Fibroblast of villous mesenchyme (primary cell): ENCODE data around the gene SCUBE1. TPM values are rescaled to one million over a fixed set of nuclear protein-coding genes. Genes with fewer than 3 reads are reported as not detected.

Experiments
- DNase-seq: peaks from one replicate; pipeline ENCODE4 v3.0.0-alpha.2; 2010; ENCODE audit warnings: low read depth
- H3K4me3 ChIP-seq: 2 replicates; pipeline ENCODE4 v1.5.1; 2011; ENCODE audit warnings: low read depth, mild to moderate bottlenecking, low read length
- total RNA-seq: library from RNA; depleted of rRNA; stranded (reverse); fragments of >200 nt; gene quantifications from 2 replicates; pipeline ENCODE4 v1.2.3, GENCODE V29; 2012
- TF ChIP-seq, protein P1 (sequence below): IDR thresholded peaks from 2 replicates; pipeline ENCODE4 v1.5.1; 2012; ENCODE audit warnings: low read depth, mild to moderate bottlenecking, low read length; ENCODE audit not compliant: insufficient read depth

The SCUBE1 gene
- total RNA-seq: not detected in 2 replicates

- TF ChIP-seq, protein P1, sequence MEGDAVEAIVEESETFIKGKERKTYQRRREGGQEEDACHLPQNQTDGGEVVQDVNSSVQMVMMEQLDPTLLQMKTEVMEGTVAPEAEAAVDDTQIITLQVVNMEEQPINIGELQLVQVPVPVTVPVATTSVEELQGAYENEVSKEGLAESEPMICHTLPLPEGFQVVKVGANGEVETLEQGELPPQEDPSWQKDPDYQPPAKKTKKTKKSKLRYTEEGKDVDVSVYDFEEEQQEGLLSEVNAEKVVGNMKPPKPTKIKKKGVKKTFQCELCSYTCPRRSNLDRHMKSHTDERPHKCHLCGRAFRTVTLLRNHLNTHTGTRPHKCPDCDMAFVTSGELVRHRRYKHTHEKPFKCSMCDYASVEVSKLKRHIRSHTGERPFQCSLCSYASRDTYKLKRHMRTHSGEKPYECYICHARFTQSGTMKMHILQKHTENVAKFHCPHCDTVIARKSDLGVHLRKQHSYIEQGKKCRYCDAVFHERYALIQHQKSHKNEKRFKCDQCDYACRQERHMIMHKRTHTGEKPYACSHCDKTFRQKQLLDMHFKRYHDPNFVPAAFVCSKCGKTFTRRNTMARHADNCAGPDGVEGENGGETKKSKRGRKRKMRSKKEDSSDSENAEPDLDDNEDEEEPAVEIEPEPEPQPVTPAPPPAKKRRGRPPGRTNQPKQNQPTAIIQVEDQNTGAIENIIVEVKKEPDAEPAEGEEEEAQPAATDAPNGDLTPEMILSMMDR: no peak
- DNase-seq: peak; percentile 26
- no peak within 1 kb of the TSS for H3K4me3 ChIP-seq
Measured at GRCh38 chr22:43343262-43343669, at the start of gene SCUBE1. Gene SCUBE1, minus strand, starts transcription at chr22:43343372. Its CDS starts 111 bp downstream, at chr22:43343261.

DNA sequence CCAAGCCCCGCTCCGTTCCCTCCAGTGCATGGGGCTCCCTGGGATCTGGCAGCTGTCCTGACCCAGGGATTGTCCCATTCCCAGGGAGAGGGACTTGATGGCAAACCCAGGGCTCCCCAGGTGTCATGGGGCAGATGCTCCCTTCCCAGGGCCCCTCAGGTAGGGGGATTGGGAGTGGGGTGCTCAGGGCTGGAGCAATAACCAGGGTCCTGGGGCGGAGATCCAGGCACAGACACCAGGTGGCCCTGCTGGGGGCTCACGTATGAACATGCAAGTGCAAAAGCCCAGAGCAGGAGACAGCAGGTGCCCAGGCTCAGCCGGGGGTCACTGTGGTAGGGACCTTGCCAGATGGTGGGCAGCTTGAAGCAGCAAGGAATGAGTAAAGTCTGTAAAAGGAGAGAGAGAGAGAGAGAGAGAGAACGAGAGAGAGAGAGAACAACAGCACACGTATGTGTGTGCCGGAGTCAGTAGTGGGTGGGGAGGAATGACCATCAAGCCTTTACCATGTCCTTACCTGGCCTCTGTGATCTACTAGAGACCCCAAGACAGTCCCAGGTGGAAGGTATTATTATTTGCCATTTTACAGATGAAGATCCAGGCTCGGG lies 49.3 kb upstream of the SCUBE1 start:
- H3K4me3 ChIP-seq: no peak overlapping the region
- no peak for DNase-seq
- TF ChIP-seq, protein P1: no peak

DNA sequence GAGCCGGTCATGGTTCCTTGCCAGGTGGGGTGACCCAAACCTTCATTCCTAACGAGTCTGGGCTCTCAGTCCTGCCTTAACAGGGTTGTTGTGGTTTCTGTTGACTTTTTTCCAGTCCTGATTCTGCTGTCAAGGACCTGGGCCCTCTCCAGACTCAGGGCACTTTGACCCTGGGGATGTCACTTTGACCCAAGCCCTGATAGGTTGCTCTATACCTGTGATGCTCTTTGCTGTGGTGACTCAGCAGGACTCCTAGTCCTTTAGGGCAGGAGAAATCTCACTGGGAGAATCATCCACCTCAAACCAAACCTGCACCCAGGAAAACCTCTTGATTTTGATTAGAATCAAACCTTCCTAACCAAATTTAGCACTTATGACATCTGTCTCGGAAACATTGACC lies 48.1 kb upstream of the SCUBE1 start:
- TF ChIP-seq, protein P1: no peak
- H3K4me3 ChIP-seq: no peak overlapping the region
- DNase-seq: no peak

DNA sequence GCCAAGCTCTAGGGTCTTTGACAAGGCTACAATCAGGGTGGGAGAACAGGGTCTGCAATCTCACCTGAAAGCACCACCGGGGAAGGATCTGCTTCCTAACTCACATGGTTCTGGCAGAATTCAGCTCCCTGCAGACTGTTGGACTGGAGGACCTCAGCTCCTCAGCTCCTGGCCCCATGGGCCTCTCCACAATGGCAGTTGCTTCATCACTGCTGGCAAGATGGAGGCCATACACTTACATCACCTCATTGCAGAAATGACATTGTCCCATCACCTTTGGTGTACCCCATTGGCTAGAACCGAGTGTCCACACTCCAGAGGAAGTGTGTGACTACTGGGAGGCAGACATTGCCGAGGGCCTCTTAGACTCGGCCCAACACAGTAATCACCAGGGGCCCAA lies 47.7 kb upstream of the SCUBE1 start:
- H3K4me3 ChIP-seq: no peak overlapping the region
- TF ChIP-seq, protein P1: no peak
- no peak for DNase-seq

DNA sequence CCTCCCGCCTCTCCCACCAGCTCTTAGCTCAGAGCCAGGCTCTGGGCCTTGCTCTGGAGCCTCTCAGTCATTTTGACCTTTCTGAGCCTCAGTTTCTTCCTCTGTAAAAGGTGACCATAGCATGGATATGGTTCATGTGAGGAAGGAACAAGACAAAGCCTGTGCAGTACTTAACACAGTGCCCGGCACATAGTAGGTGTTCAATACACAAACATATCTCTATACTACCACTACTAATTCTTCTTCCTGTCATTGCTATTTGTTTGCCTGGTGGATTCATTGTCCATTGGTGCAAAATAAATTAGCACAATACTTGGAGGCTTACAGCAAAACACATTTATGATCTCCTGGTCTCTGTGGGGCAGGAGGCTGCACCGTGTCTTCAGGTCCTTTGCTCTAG lies 47.0 kb upstream of the SCUBE1 start:
- H3K4me3 ChIP-seq: no peak overlapping the region
- TF ChIP-seq, protein P1: no peak
- DNase-seq: no peak

DNA sequence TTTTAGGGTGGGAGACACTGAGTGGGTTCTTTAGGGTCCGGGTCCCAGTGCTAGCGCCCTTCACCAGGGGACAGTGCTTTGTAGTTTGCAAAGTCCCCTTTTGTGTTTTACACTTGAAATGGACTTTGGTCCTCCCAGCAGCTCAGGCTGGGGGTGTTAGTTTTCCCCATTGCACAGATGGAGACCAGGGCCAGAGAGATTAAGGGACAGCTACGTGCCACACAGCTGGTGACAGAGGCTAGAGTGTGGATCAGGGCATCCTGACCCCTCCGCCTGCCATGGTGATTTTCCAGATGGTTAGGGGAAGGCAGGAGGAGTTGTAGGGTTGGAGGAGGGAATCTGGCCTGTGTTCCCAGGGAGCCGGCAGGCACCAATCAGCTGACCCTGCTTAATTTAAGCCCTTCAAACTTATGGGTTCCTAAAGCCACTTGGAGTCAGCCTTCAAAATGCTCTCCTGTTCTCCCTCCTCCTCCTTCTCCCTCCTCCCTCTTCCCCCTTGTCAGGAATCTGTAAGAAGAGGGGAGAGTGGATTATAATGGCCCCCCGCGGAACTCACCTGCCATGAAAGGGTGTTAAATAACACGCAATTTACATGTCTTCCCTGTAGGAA lies 46.2 kb upstream of the SCUBE1 start:
- DNase-seq: no peak
- TF ChIP-seq, protein P1: no peak
- H3K4me3 ChIP-seq: no peak overlapping the region

GRCh38 chr22:43388420-43388851 lies 45.3 kb upstream of the SCUBE1 start:
- TF ChIP-seq, protein P1: peak; percentile 89
- peak; percentile 55 for DNase-seq
- no peak overlapping the region for H3K4me3 ChIP-seq
